GM12878 (cell line): Measurements from ENCODE around the gene SCUBE2.

Source experiments
- ATF3 ChIP-seq: IDR thresholded peaks from 2 replicates; pipeline ENCODE4 v1.6.1; 2011; ENCODE audit warnings: low read depth, mild to moderate bottlenecking, low read length, moderate library complexity, borderline replicate concordance; ENCODE audit errors: extremely low read depth
- EP300 ChIP-seq, 2 experiments: fragments of 150-350 bp in 1 of 2; IDR thresholded peaks; 2 replicates each; pipeline ENCODE4 v1.6.1; 2011 to 2012; ENCODE audit warnings: low read depth in 2 of 2, low read length in 2 of 2, borderline replicate concordance in 1 of 2, improper control_type of control experiment in 1 of 2, inconsistent platforms in 1 of 2; ENCODE audit not compliant: control insufficient read depth in 1 of 2
- HDAC2 ChIP-seq: fragments of 200-600 bp; sonication (generic); IDR thresholded peaks from 2 replicates; pipeline ENCODE4 v1.6.1; 2017
- RFX5 ChIP-seq: IDR thresholded peaks from 2 replicates; pipeline ENCODE4 v1.6.1; 2011; ENCODE audit warnings: low read depth, low read length, improper control_type of control experiment
- TF ChIP-seq, protein P1 (sequence below), 3 experiments: IDR thresholded peaks in 2 of 3; conservative IDR thresholded peaks in 1 of 3; 2 replicates each; pipeline ENCODE4 v1.5.1; 2011; ENCODE audit warnings: low read depth in 3 of 3, low read length in 3 of 3, mild to moderate bottlenecking in 3 of 3, control low read depth in 2 of 3, moderate library complexity in 2 of 3, inconsistent platforms in 1 of 3, mixed read lengths in 1 of 3; ENCODE audit not compliant: control insufficient read depth in 2 of 3, insufficient read depth in 1 of 3; ENCODE audit errors: extremely low read depth in 1 of 3

GRCh38 chr11:9071692-9072091 lies 19.7 kb downstream of the SCUBE2 start:
- TF ChIP-seq HDAC2 (no peak), ATF3 (no peak), EP300 (IDR thresholded peaks at IDR 0.05; ENCODE audit: borderline replicate concordance in 1 of 2, control insufficient read depth in 1 of 2, low read depth in 2 of 2, low read length in 2 of 2) (no peak), RFX5 (no peak)
- TF ChIP-seq, protein P1, sequence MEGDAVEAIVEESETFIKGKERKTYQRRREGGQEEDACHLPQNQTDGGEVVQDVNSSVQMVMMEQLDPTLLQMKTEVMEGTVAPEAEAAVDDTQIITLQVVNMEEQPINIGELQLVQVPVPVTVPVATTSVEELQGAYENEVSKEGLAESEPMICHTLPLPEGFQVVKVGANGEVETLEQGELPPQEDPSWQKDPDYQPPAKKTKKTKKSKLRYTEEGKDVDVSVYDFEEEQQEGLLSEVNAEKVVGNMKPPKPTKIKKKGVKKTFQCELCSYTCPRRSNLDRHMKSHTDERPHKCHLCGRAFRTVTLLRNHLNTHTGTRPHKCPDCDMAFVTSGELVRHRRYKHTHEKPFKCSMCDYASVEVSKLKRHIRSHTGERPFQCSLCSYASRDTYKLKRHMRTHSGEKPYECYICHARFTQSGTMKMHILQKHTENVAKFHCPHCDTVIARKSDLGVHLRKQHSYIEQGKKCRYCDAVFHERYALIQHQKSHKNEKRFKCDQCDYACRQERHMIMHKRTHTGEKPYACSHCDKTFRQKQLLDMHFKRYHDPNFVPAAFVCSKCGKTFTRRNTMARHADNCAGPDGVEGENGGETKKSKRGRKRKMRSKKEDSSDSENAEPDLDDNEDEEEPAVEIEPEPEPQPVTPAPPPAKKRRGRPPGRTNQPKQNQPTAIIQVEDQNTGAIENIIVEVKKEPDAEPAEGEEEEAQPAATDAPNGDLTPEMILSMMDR (IDR thresholded peaks at IDR 0.05 in 2 of 3, conservative IDR thresholded peaks at IDR 0.05 in 1 of 3; ENCODE audit: control insufficient read depth in 2 of 3, extremely low read depth in 1 of 3, insufficient read depth in 1 of 3, low read depth in 3 of 3, low read length in 3 of 3), result no peak
